GM10266 (cell line): Measurements from ENCODE around the gene CDH15.

ENCODE experiments used
- DNase-seq: peaks from one replicate; pipeline ENCODE4 v3.0.0; 2012; ENCODE audit errors: extremely low spot score
- CTCF ChIP-seq: IDR thresholded peaks from 2 replicates; pipeline ENCODE4 v1.5.1; 2012; ENCODE audit warnings: mild to moderate bottlenecking, low read depth; ENCODE audit not compliant: control insufficient read depth, insufficient read depth; ENCODE audit errors: missing control alignments

CDH15 gene

GRCh38 chr16:89244754-89245153 lies 73.2 kb downstream of the CDH15 start:
- TF ChIP-seq CTCF = no peak
- DNase-seq = no peak
